LNCAP (cell line): ENCODE results near the gene RGS19.

Experiments used
- CTCF ChIP-seq: fragments of 450-650 bp; IDR thresholded peaks from 2 replicates; pipeline ENCODE4 v1.5.1; 2017; ENCODE audit warnings: mild to moderate bottlenecking

RGS19 gene

GRCh38 chr20:64027981-64028685 is 51.2 kb downstream of the RGS19 start:
- no peak for TF ChIP-seq CTCF

GRCh38 chr20:64025826-64026412 is 53.4 kb downstream of the RGS19 start:
- TF ChIP-seq CTCF, result no peak

- TF ChIP-seq CTCF, result no peak
These were observed 54.1 kb downstream of the RGS19 start for GRCh38 chr20:64025101-64025825.

GRCh38 chr20:64024141-64024990 is 55.0 kb downstream of the RGS19 start:
- no peak for TF ChIP-seq CTCF

GRCh38 chr20:64023361-64024140 is 55.8 kb downstream of the RGS19 start:
- no peak for TF ChIP-seq CTCF
